ENCODE data around the gene LTBP2.

- TF ChIP-seq CTCF (IDR thresholded peaks at IDR 0.05; ENCODE audit: low read depth, low read length, poor library complexity, severe bottlenecking) (no peak), EZH2phosphoT487 (IDR thresholded peaks at IDR 0.05; ENCODE audit: borderline replicate concordance, low read length) (no peak)
Measured at GRCh38 chr14:74483321-74483720, 128.7 kb downstream of the LTBP2 start.

All from DOHH2 (cell line).